ENCODE measurements around the gene OR52J3. TPM values are rescaled to one million over a fixed set of nuclear protein-coding genes. Genes with fewer than 3 reads are reported as not detected.

The OR52J3 gene
- total and polyA plus RNA-seq, 8 donors: not detected

- H3K4me3 ChIP-seq: no peak within 1 kb of the TSS
- TF ChIP-seq CTCF (IDR thresholded peaks at IDR 0.05): no peak
- H3K27me3 ChIP-seq: no peaks in the 10 kb centered on the region
- intact Hi-C loops (cut with DNase I): no loop called here
- no peaks in the 10 kb centered on the region for H3K4me1 ChIP-seq
- H3K9me3 ChIP-seq: no peaks in the 10 kb centered on the region
- H3K36me3 ChIP-seq: no peaks in the 10 kb centered on the region
- DNase-seq (no peak), ATAC-seq (no peak)
- H3K27ac ChIP-seq: no peak within 1 kb of the TSS
Observed at GRCh38 chr11:5069272-5069671, 22.9 kb downstream of the OR52J3 start, which contains the start of gene OR52E1. TSS of gene OR52E1 (plus strand) at chr11:5069572.

GRCh38 chr11:5071799-5072198, 25.5 kb downstream of the OR52J3 start:
- Histone ChIP-seq H3K36me3 (no peaks in the 10 kb centered on the region), H3K4me3 (no peak overlapping the region), H3K4me1 (no peaks in the 10 kb centered on the region), H3K9me3 (no peaks in the 10 kb centered on the region), H3K27me3 (no peaks in the 10 kb centered on the region), H3K27ac (no peak overlapping the region)
- ATAC-seq: no peak
- intact Hi-C loops (cut with DNase I): no loop called here
- no peak for TF ChIP-seq CTCF (IDR thresholded peaks at IDR 0.05)
- no peak for DNase-seq

GRCh38 chr11:5081405-5081804, 35.1 kb downstream of the OR52J3 start:
- intact Hi-C loops (cut with DNase I): no loop called here
- DNase-seq (no peak), ATAC-seq (no peak)
- no peaks in the 10 kb centered on the region for H3K4me1 ChIP-seq
- no peak overlapping the region for H3K27ac ChIP-seq
- H3K36me3 ChIP-seq: no peaks in the 10 kb centered on the region
- no peaks in the 10 kb centered on the region for H3K9me3 ChIP-seq
- H3K4me3 ChIP-seq: no peak overlapping the region
- no peaks in the 10 kb centered on the region for H3K27me3 ChIP-seq
- no peak for TF ChIP-seq CTCF (IDR thresholded peaks at IDR 0.05)

GRCh38 chr11:5083602-5084001, 37.3 kb downstream of the OR52J3 start:
- intact Hi-C loops (cut with DNase I): no loop called here
- Histone ChIP-seq H3K27ac (no peak overlapping the region), H3K27me3 (no peaks in the 10 kb centered on the region), H3K9me3 (no peaks in the 10 kb centered on the region), H3K4me1 (no peaks in the 10 kb centered on the region), H3K36me3 (no peaks in the 10 kb centered on the region), H3K4me3 (no peak overlapping the region)
- no peak for ATAC-seq
- no peak for TF ChIP-seq CTCF (IDR thresholded peaks at IDR 0.05)
- no peak for DNase-seq

GRCh38 chr11:5088556-5088955, 42.2 kb downstream of the OR52J3 start:
- no peaks in the 10 kb centered on the region for H3K4me1 ChIP-seq
- no peak for TF ChIP-seq CTCF (IDR thresholded peaks at IDR 0.05)
- no peak overlapping the region for H3K27ac ChIP-seq
- ATAC-seq (no peak), DNase-seq (no peak)
- no peaks in the 10 kb centered on the region for H3K9me3 ChIP-seq
- H3K27me3 ChIP-seq: no peaks in the 10 kb centered on the region
- intact Hi-C loops (cut with DNase I): no loop called here
- no peak overlapping the region for H3K4me3 ChIP-seq
- no peaks in the 10 kb centered on the region for H3K36me3 ChIP-seq
